IPS DF 6.9 (cell line): ENCODE results near the gene AEBP2.

ENCODE experiments used
- DNase-seq: peaks from one replicate; pipeline ENCODE4 v3.0.0-alpha.2; 2013; ENCODE audit warnings: low read depth, low spot score
- H3K27ac ChIP-seq: one replicate; pipeline ENCODE4 v1.5.1; 2013; ENCODE audit warnings: low read length, control low read depth
- H3K27me3 ChIP-seq: 2 replicates; pipeline ENCODE4 v1.6.1; 2013; ENCODE audit warnings: mild to moderate bottlenecking, low read length; ENCODE audit not compliant: control insufficient read depth, insufficient read depth
- H3K36me3 ChIP-seq: 2 replicates; pipeline ENCODE4 v1.6.1; 2013; ENCODE audit warnings: low read length; ENCODE audit not compliant: control insufficient read depth, insufficient read depth
- H3K4me1 ChIP-seq: 2 replicates; pipeline ENCODE4 v1.6.1; 2013; ENCODE audit warnings: low read length; ENCODE audit not compliant: control insufficient read depth, insufficient read depth
- H3K4me3 ChIP-seq: 2 replicates; pipeline ENCODE4 v1.5.1; 2013; ENCODE audit warnings: mild to moderate bottlenecking, low read length
- H3K9me3 ChIP-seq: 2 replicates; pipeline ENCODE4 v1.6.1; 2013; ENCODE audit warnings: low read length, inconsistent platforms; ENCODE audit not compliant: control insufficient read depth, insufficient read depth
- WGBS: extraction: QIAGEN DNeasy Blood & Tissue Kit; methylation state at CpG from one replicate; pipeline ENCODE4 v1.1.7; 2013; ENCODE audit warnings: mixed read lengths, missing lambda C conversion rate; ENCODE audit not compliant: insufficient read length, insufficient coverage; 5-methylcytosine and 5-hydroxymethylcytosine counted together

AEBP2 gene

GRCh38 chr12:19529951-19530636, 90.8 kb downstream of the AEBP2 start:
- no peak for DNase-seq
- Histone ChIP-seq H3K27ac (no peak overlapping the region), H3K36me3 (no peaks in the 10 kb centered on the region), H3K4me1 (no peaks in the 10 kb centered on the region), H3K4me3 (no peak overlapping the region), H3K27me3 (no peaks in the 10 kb centered on the region), H3K9me3 (no peaks in the 10 kb centered on the region)
- WGBS, result no CpG with 5 or more reads among the region's 6 CpGs

- H3K4me3 ChIP-seq, result no peak overlapping the region
- no peaks in the 10 kb centered on the region for H3K9me3 ChIP-seq
- H3K27me3 ChIP-seq, result no peaks in the 10 kb centered on the region
- H3K4me1 ChIP-seq, result no peaks in the 10 kb centered on the region
- no peaks in the 10 kb centered on the region for H3K36me3 ChIP-seq
- H3K27ac ChIP-seq, result no peak overlapping the region
- DNase-seq, result no peak
These were observed 91.3 kb downstream of the AEBP2 start for GRCh38 chr12:19530637-19531023.

- Histone ChIP-seq H3K4me1 (no peaks in the 10 kb centered on the region), H3K9me3 (no peaks in the 10 kb centered on the region), H3K27ac (no peak overlapping the region), H3K27me3 (no peaks in the 10 kb centered on the region), H3K4me3 (no peak overlapping the region), H3K36me3 (no peaks in the 10 kb centered on the region)
- no peak for DNase-seq
- 100% methylated on average over 2 of the region's 3 CpGs for WGBS
These were observed 94.3 kb downstream of the AEBP2 start for GRCh38 chr12:19533567-19533966.

DNA sequence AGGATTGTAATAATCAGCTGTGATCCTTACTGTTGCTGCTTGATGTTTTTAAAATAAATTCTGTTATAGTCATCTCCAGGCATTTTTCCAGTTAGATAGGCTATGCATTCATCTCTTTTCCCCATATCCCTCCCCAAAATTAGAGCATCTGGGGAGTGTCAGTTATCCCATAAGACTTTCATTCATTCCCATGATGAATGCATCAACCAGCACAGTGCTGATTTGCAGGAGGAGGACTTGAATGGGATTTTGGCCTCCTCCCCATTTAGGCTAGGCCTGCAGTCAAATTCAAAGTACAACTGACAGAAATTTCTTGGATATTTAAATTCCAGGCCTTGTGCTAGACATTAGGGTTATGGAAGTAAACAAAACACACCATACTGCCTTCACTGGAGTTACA, 99.8 kb downstream of the AEBP2 start:
- H3K9me3 ChIP-seq, result no peaks in the 10 kb centered on the region
- no peaks in the 10 kb centered on the region for H3K27me3 ChIP-seq
- H3K36me3 ChIP-seq, result no peaks in the 10 kb centered on the region
- no peak overlapping the region for H3K27ac ChIP-seq
- no peak overlapping the region for H3K4me3 ChIP-seq
- no peaks in the 10 kb centered on the region for H3K4me1 ChIP-seq
- no peak for DNase-seq

GRCh38 chr12:19539836-19540235, 100.5 kb downstream of the AEBP2 start:
- Histone ChIP-seq H3K36me3 (no peaks in the 10 kb centered on the region), H3K4me1 (no peaks in the 10 kb centered on the region), H3K27me3 (no peaks in the 10 kb centered on the region), H3K27ac (no peak overlapping the region), H3K4me3 (no peak overlapping the region), H3K9me3 (no peaks in the 10 kb centered on the region)
- no peak for DNase-seq
- WGBS, result no CpG with 5 or more reads among the region's 1 CpG

GRCh38 chr12:19542606-19543005, 103.3 kb downstream of the AEBP2 start:
- no peak for DNase-seq
- Histone ChIP-seq H3K27ac (no peak overlapping the region), H3K4me1 (no peaks in the 10 kb centered on the region; the same call in 1 of the 2 replicates), H3K4me3 (no peak overlapping the region), H3K36me3 (no peaks in the 10 kb centered on the region), H3K9me3 (no peaks in the 10 kb centered on the region), H3K27me3 (no peaks in the 10 kb centered on the region)
- WGBS, result no CpG with 5 or more reads among the region's 4 CpGs

DNA sequence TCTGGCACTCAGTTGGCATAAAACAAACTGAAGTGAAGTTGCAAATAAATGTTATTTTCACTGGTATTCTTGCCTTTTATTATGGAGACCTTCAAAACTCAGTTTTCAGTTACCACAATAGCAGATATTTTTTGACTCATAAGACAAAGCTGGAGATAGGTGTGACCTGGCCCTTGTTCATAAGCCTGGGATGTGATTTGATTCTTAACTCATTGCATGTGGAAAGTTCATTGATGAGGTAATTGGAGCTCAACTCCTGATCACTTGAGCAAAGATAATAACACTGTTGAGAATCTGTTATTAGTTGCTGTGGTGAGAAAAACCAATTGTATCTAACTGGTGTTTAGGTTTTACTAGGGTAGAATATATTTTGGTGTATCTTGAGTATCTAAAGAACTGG, 105.1 kb downstream of the AEBP2 start:
- Histone ChIP-seq H3K4me1 (no peaks in the 10 kb centered on the region; the same call in 1 of the 2 replicates), H3K9me3 (no peaks in the 10 kb centered on the region), H3K27ac (no peak overlapping the region), H3K36me3 (no peaks in the 10 kb centered on the region), H3K27me3 (no peaks in the 10 kb centered on the region), H3K4me3 (no peak overlapping the region)
- no peak for DNase-seq

DNA sequence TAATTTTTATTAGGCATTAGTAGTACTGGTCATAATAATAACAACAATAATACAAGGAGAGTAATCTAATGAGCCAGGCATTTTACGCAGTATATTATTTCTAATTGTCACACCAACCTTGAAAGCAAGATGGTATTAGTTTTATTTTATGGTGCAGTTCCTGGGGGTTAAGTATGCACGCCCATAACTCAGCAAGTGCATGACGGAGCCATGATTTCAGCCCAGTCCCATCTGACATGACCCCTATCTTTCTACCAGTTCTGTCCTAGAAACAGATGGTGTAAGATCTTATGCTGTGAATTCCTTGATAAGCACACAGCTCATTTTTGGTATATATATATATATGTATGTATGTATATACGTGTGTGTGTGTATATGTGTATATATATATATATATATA, 106.0 kb downstream of the AEBP2 start:
- Histone ChIP-seq H3K4me3 (no peak overlapping the region), H3K9me3 (no peaks in the 10 kb centered on the region), H3K27me3 (no peaks in the 10 kb centered on the region), H3K27ac (no peak overlapping the region), H3K36me3 (no peaks in the 10 kb centered on the region), H3K4me1 (no peaks in the 10 kb centered on the region; the same call in 1 of the 2 replicates)
- DNase-seq, result no peak
- no CpG with 5 or more reads among the region's 4 CpGs for WGBS

GRCh38 chr12:19546027-19546426, 106.7 kb downstream of the AEBP2 start:
- Histone ChIP-seq H3K4me3 (no peak overlapping the region), H3K9me3 (no peaks in the 10 kb centered on the region), H3K4me1 (no peaks in the 10 kb centered on the region; the same call in 1 of the 2 replicates), H3K27me3 (no peaks in the 10 kb centered on the region), H3K27ac (no peak overlapping the region), H3K36me3 (no peaks in the 10 kb centered on the region)
- DNase-seq, result no peak
- no CpG with 5 or more reads among the region's 4 CpGs for WGBS

- H3K9me3 ChIP-seq, result no peaks in the 10 kb centered on the region
- no peaks in the 10 kb centered on the region for H3K27me3 ChIP-seq
- no peak for DNase-seq
- no peak overlapping the region for H3K4me3 ChIP-seq
- H3K4me1 ChIP-seq, result no peaks in the 10 kb centered on the region; the same call in 1 of the 2 replicates
- no CpG with 5 or more reads among the region's 7 CpGs for WGBS
- H3K27ac ChIP-seq, result no peak overlapping the region
- no peaks in the 10 kb centered on the region for H3K36me3 ChIP-seq
These were observed 107.4 kb downstream of the AEBP2 start for GRCh38 chr12:19546611-19547162.

- Histone ChIP-seq H3K27ac (no peak overlapping the region), H3K27me3 (no peaks in the 10 kb centered on the region), H3K36me3 (no peaks in the 10 kb centered on the region), H3K4me1 (no peaks in the 10 kb centered on the region; the same call in 1 of the 2 replicates), H3K4me3 (no peak overlapping the region), H3K9me3 (no peaks in the 10 kb centered on the region)
- DNase-seq, result no peak
These were observed 108.0 kb downstream of the AEBP2 start for GRCh38 chr12:19547271-19547671.
